AG10803 (cell line): Measurements from ENCODE around the gene THBS4.
"Not testable (repeated sequence)": the region's sequence is repeated elsewhere in the genome, so short reads cannot be mapped to it uniquely, and the experiment has no call there.

Source experiments
- DNase-seq: peaks from one replicate; pipeline ENCODE4 v3.0.0; 2010; ENCODE audit warnings: low read depth
- H3K4me3 ChIP-seq: 2 replicates; pipeline ENCODE4 v1.5.1; 2011; ENCODE audit warnings: mild to moderate bottlenecking, low read length, control low read depth
- TF ChIP-seq, protein P1 (sequence below): conservative IDR thresholded peaks from 2 replicates; pipeline ENCODE4 v1.5.1; 2011; ENCODE audit warnings: mild to moderate bottlenecking, low read length, control low read depth, inconsistent platforms

Gene THBS4

DNA sequence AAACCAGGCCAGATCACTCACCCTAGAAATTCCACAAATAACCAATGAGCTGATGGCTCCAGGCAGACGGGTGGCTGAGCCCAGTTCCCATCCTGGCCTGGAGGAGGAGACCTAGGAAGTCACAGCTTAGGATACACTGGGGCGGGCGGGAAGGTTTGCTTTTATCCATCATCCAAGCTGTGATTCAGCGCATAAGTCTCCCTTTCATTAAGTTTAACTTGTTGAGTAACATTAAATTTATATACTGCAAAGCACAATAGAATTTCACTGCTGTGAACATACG is 55.7 kb downstream of the THBS4 start:
- TF ChIP-seq, protein P1, sequence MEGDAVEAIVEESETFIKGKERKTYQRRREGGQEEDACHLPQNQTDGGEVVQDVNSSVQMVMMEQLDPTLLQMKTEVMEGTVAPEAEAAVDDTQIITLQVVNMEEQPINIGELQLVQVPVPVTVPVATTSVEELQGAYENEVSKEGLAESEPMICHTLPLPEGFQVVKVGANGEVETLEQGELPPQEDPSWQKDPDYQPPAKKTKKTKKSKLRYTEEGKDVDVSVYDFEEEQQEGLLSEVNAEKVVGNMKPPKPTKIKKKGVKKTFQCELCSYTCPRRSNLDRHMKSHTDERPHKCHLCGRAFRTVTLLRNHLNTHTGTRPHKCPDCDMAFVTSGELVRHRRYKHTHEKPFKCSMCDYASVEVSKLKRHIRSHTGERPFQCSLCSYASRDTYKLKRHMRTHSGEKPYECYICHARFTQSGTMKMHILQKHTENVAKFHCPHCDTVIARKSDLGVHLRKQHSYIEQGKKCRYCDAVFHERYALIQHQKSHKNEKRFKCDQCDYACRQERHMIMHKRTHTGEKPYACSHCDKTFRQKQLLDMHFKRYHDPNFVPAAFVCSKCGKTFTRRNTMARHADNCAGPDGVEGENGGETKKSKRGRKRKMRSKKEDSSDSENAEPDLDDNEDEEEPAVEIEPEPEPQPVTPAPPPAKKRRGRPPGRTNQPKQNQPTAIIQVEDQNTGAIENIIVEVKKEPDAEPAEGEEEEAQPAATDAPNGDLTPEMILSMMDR, result no peak
- no peak overlapping the region for H3K4me3 ChIP-seq
- no peak for DNase-seq

DNA sequence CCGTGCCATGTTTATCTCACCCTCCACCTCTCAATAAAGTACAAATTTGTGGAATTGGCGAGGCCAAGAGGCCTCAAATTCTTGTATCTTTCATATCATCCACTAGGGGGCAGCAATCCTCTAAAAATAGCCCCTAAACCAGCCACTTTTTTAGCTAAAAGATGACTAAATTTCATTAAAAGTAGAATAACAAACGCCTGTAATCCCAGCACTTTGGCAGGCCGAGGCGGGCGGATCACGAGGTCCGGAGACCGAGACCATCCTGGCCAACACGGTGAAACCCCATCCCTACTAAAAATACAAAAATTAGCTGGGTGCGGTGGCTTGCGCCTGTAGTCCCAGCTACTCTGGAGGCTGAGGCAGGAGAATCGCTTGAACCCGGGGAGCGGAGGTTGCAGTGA is 56.6 kb downstream of the THBS4 start:
- peak; percentile 63 for DNase-seq
- TF ChIP-seq, protein P1, result peak; percentile 66
- H3K4me3 ChIP-seq, result not testable (repeated sequence)

DNA sequence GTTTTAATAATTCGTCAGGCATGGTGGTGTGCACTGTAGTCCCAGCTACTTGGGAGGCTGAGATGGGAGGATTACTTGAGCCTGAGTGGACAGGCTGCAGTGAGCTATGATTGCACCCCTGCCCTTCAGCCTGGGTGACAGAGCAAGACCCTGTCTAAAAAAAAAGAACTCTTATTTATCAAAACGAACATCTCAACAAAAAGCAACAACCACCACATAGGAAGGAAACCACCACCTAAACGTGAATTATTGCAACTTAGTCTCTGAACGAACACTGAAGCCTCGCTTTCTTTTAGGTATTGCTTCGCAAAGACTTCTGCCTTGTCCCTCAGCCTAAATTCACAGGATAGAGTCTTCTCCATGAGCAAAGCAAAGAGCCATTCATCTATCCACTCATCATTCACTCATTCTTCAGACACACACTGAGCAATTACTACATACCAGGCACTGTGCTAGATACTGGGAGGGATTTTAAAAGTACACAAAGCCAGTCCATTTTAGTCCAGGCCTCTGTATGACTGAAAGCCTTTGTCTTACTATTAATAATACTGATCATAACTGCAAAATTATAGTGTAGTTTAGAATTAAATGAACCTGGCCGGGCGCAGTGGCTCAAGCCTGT is 57.4 kb downstream of the THBS4 start:
- TF ChIP-seq, protein P1, result no peak
- DNase-seq, result no peak
- no peak overlapping the region for H3K4me3 ChIP-seq

DNA sequence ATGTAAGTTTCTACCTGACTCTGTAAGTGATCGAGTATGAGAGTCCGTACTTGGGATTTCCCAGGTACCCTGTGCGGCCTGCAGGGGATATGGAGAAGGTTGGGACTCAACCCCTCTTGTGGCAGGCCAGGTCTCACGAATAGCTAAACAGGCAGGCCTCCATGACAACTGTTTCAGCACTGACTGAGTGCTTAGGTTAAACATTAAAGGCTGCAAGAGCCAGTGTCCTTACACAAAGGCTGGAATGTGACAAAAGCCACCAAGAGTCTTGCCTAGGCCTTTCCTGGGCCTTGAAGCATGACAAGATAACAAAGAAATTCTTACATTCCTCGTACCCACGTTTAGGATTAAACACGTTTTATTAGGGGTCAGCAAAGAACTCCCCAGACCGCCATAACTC is 58.6 kb downstream of the THBS4 start:
- TF ChIP-seq, protein P1, result no peak
- DNase-seq, result no peak
- H3K4me3 ChIP-seq, result no peak overlapping the region

DNA sequence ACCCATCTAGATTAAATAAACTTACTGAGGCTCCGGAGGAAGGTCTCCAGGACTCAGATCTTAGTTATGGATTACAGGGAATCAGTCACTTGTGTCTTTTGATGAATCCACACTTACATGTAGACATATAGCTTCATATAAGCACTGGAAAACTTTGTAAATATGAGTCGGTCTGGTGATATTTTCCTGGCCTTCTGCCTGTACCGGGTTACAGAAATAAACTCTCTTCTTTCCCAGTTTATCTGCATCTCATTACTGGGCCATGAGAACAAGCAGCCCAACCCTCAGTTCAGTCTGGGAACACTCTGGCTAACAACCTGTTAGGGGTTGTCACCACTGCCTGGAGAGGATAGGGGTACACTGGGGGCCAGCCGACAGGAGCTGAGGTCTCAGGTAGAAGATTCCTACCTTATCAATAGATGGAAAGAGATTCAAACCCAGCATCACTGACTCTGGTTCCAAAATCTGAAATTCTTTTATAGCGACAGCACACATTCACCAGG is 59.1 kb downstream of the THBS4 start:
- TF ChIP-seq, protein P1, result no peak
- DNase-seq, result no peak
- H3K4me3 ChIP-seq, result no peak overlapping the region

DNA sequence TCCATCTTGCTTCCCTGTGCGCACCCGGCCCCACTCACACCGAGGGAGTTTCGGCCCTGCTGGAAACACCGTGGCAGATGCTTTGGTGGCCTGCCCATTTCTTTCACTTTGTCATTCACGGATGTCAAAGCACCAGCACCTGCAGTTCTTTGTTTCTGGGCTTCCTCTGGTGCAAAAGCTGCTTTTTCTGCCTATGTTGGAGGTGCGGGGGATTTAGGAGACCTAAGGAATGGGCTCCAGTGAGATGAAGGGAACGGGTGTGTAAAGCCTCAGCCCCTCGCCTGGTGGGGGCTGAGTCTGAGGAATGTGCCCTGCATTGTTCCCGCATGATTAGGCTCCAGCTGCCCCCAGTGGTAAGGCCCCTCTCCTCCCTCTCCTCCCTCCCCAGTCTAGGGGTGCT is 62.3 kb downstream of the THBS4 start:
- DNase-seq, result no peak
- no peak overlapping the region for H3K4me3 ChIP-seq
- TF ChIP-seq, protein P1, result no peak

DNA sequence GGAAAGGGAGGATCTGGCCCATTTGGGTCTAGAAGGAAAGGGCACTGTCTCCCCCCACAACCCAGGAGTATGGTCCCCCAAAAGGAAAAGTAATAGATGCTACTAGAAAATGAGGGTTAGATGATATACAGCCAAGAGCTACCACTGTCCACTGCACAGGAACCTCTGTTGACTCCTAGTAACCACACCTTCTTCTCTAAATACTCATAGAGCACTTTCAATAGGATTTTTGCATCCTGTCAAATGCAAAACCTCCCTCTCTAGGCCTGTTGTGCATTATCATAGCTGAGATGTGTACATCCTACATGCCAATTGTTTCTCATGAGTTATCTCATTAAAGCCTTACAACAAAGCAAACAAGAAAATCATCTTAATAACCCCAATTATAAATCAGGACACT is 66.8 kb downstream of the THBS4 start:
- TF ChIP-seq, protein P1, result no peak
- DNase-seq, result no peak
- H3K4me3 ChIP-seq, result no peak overlapping the region
